PFSK-1 (cell line): Measurements from ENCODE around the gene PRKCE. TPM values are rescaled to one million over a fixed set of nuclear protein-coding genes. Genes with fewer than 3 reads are reported as not detected.

ENCODE experiments used
- FOXP2 ChIP-seq: optimal IDR thresholded peaks from 2 replicates; pipeline ENCODE3; 2011; ENCODE audit warnings: borderline replicate concordance, control low read depth, inconsistent platforms; ENCODE audit not compliant: insufficient read depth; ENCODE audit errors: extremely low read length, extremely low read depth
- POLR2AphosphoS5 ChIP-seq: IDR thresholded peaks from 2 replicates; pipeline ENCODE4 v1.6.1; 2012; ENCODE audit warnings: low read depth, mild to moderate bottlenecking, control low read depth, low read length, moderate library complexity
- REST ChIP-seq, 2 experiments: IDR thresholded peaks; 2 replicates each; pipeline versions ENCODE4 v1.6.1 to v1.8.0; 2011 to 2012; ENCODE audit warnings: low read depth in 2 of 2, low read length in 2 of 2, control low read depth in 1 of 2, inconsistent platforms in 1 of 2, mild to moderate bottlenecking in 1 of 2, moderate library complexity in 1 of 2; ENCODE audit not compliant: insufficient read depth in 1 of 2
- SIN3A ChIP-seq: IDR thresholded peaks from 2 replicates; pipeline ENCODE4 v1.6.1; 2012; ENCODE audit warnings: mild to moderate bottlenecking, low read length, moderate library complexity, borderline replicate concordance; ENCODE audit not compliant: insufficient read depth
- TAF1 ChIP-seq: IDR thresholded peaks from 2 replicates; pipeline ENCODE4 v1.6.1; 2012; ENCODE audit warnings: low read length, control low read depth, borderline replicate concordance; ENCODE audit not compliant: insufficient read depth
- polyA plus RNA-seq: library from polyadenylated mRNA; unstranded; fragments of >200 nt; gene quantifications from one replicate; pipeline ENCODE4 v1.2.1, GENCODE V29; 2012; ENCODE audit warnings: low read depth, missing spikeins; ENCODE audit not compliant: insufficient read length

Gene PRKCE
- 21.4 TPM for polyA plus RNA-seq

- TF ChIP-seq SIN3A (no peak), FOXP2 (no peak), TAF1 (no peak), POLR2AphosphoS5 (no peak), REST (IDR thresholded peaks at IDR 0.05; ENCODE audit: insufficient read depth in 1 of 2, low read depth in 2 of 2, low read length in 2 of 2) (no peak)
Observed at GRCh38 chr2:45651415-45652089, at the start of gene PRKCE. PRKCE (plus strand) TSS chr2:45651675.

DNA sequence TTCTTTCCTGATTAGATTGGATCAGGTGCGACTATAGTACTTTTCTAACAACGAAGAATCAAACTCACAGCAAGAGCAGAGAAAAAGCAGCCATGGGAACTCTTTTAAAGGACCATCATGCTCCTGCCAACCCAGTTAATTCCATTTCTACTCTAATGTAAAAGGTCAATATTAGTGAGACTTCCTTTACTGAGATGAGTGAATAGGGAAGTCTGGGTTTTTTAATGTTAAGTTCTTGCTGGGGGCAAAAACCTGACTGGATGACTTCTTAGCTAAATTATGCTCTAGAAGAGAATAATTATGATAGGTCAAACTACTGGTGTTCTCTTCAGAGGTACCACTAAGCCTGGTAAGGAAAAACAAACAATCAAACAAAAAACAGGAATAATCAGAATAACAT, 48.9 kb upstream of the PRKCE start:
- TF ChIP-seq SIN3A = no peak
- no peak for TF ChIP-seq REST (IDR thresholded peaks at IDR 0.05; ENCODE audit: insufficient read depth in 1 of 2, low read depth in 2 of 2, low read length in 2 of 2)
- no peak for TF ChIP-seq POLR2AphosphoS5
- TF ChIP-seq FOXP2 = no peak
- TF ChIP-seq TAF1 = no peak

GRCh38 chr2:45605116-45605515, 46.4 kb upstream of the PRKCE start:
- TF ChIP-seq SIN3A (no peak), POLR2AphosphoS5 (no peak), REST (IDR thresholded peaks at IDR 0.05; ENCODE audit: insufficient read depth in 1 of 2, low read depth in 2 of 2, low read length in 2 of 2) (no peak), FOXP2 (no peak), TAF1 (no peak)

DNA sequence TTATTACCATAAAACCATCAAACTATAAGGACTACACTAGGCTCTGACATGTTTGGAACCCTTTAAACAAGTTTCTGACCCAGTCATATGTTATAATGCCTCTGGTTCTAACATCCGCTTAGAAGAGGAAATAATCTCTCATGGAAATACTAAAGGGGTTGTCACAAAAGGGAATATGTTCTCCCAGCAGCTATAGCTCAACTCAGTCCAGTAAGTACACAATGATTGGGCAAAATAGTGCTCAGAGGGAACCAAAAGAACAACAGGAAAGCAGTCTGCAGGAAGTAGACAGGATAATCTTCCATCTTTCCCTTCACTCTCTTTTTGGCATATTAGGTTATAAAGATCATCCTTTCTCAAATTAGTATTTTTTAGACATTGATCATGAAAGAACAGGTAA, 44.7 kb upstream of the PRKCE start:
- TF ChIP-seq FOXP2 (no peak), TAF1 (no peak), REST (IDR thresholded peaks at IDR 0.05; ENCODE audit: insufficient read depth in 1 of 2, low read depth in 2 of 2, low read length in 2 of 2) (no peak), POLR2AphosphoS5 (no peak), SIN3A (no peak)
